Gastrocnemius medialis (tissue), 4 donors: ENCODE results near the gene SGSM2. TPM values are rescaled to one million over a fixed set of nuclear protein-coding genes. Genes with fewer than 3 reads are reported as not detected.

ENCODE experiments used
- ATAC-seq, 2 donors: fragments of 150-250 bp; one replicate each; pipeline ENCODE4 v1.9.1; 2016
- DNase-seq, 2 donors: peaks; one replicate each; pipeline ENCODE4 v3.0.0-alpha.2; 2019
- H3K27ac ChIP-seq, 4 donors: fragments of 200-600 bp; sonication (generic); 1 replicate in 1 of 4; 2 replicates in 3 of 4; pipeline ENCODE4 v1.5.1; 2016 to 2018; ENCODE audit warnings: mild to moderate bottlenecking in 2 of 4, moderate library complexity in 1 of 4
- H3K27me3 ChIP-seq, 3 donors: fragments of 200-600 bp; sonication (generic) in 2 of 3; 1 replicate in 1 of 3; 2 replicates in 2 of 3; pipeline versions ENCODE4 v1.5.1 to v1.6.0; 2016 to 2019; ENCODE audit warnings: mild to moderate bottlenecking in 1 of 3, moderate library complexity in 1 of 3
- H3K36me3 ChIP-seq, 2 donors: fragments of 200-600 bp; sonication (generic) in 1 of 2; one replicate each; pipeline ENCODE4 v1.5.1; 2017 to 2018
- H3K4me1 ChIP-seq, 2 donors: fragments of 200-600 bp; sonication (generic) in 1 of 2; one replicate each; pipeline ENCODE4 v1.5.1; 2016 to 2017; ENCODE audit warnings: mild to moderate bottlenecking in 2 of 2
- H3K4me3 ChIP-seq, 4 donors: fragments of 200-600 bp; sonication (generic) in 3 of 4; 1 replicate in 1 of 4; 2 replicates in 3 of 4; pipeline ENCODE4 v1.5.1; 2016 to 2019; ENCODE audit warnings: mild to moderate bottlenecking in 2 of 4
- H3K9me3 ChIP-seq, 3 donors: fragments of 200-600 bp; sonication (generic) in 2 of 3; 1 replicate in 1 of 3; 2 replicates in 2 of 3; pipeline ENCODE4 v1.5.1; 2016 to 2019
- CTCF ChIP-seq, 5 experiments: fragments of 450-650 bp in 3 of 5; fragments of 200-600 bp in 2 of 5; sonication (generic) in 2 of 5; IDR thresholded peaks in 4 of 5; conservative IDR thresholded peaks in 1 of 5; 1 replicate in 4 of 5; 2 replicates in 1 of 5; pipeline ENCODE4 v1.5.1; 2016 to 2019; ENCODE audit warnings: antibody characterized with exemption in 5 of 5, mild to moderate bottlenecking in 3 of 5, moderate library complexity in 3 of 5
- POLR2A ChIP-seq, 2 donors: fragments of 450-650 bp; IDR thresholded peaks; one replicate each; pipeline ENCODE4 v1.6.1; 2017; ENCODE audit warnings: antibody characterized with exemption in 2 of 2, mild to moderate bottlenecking in 2 of 2, moderate library complexity in 2 of 2
- in situ Hi-C, 4 donors: fragments of 200-750 bp; cut with MboI; loops; one replicate each; pipeline versions ENCODE4 v1.15.0 to v1.8.0; 2017; ENCODE audit warnings: low sequenced_read_pairs in 4 of 4
- intact Hi-C: fragments of 100-400 bp; cut with DNase I; formaldehyde crosslinking; loops from one replicate; pipeline ENCODE4 v1.15.1; 2023; ENCODE audit warnings: low total_unique reads
- total RNA-seq, 4 donors: library from RNA; depleted of rRNA; stranded (reverse); fragments of >200 nt; gene quantifications; one replicate each; pipeline versions ENCODE4 v1.1.0 to v1.2.3, GENCODE V29; 2016

SGSM2 gene
- total RNA-seq, 4 donors from 2014 or later, result 6.1 to 20.1 (median 9.6) TPM

- Histone ChIP-seq H3K9me3 (no peaks in the 10 kb centered on the region), H3K27me3 (no peaks in the 10 kb centered on the region), H3K36me3 (no peaks in the 10 kb centered on the region), H3K27ac (peak overlapping the region; percentile 97 to 99 (median 99)), H3K4me1 (peaks cover 55 to 63% of the 10 kb centered on the region in 2 donors), H3K4me3 (peak overlapping the region; percentile 63 to 89 (median 85))
- in situ Hi-C loops, result loop anchor here in 1 of 4 donors (25.0 kb wide), 1 partner anchor 312 kb away; the partner anchor contains the start of gene CLUH
- ATAC-seq (peak; percentile 40 to 48), DNase-seq (peak; percentile 92 to 97)
- peak in 1 of 5 experiments; percentile 35 for TF ChIP-seq CTCF (IDR thresholded peaks at IDR 0.05 in 4 of 5, conservative IDR thresholded peaks at IDR 0.05 in 1 of 5)
- peak; percentile 96 to 98 for TF ChIP-seq POLR2A (IDR thresholded peaks at IDR 0.05)
- intact Hi-C loops, result loop anchor here (2.0 to 10.0 kb wide), 6 partner anchors 63 to 1965 kb away; partner anchors contain the start of genes CLUH, PAFAH1B1, SGSM2 and TSR1
These were observed 62.5 kb downstream of the SGSM2 start for GRCh38 chr17:2399572-2400473.

- Histone ChIP-seq H3K36me3 (no peaks in the 10 kb centered on the region), H3K9me3 (no peaks in the 10 kb centered on the region), H3K27ac (peak overlapping the region; percentile 97 to 99 (median 99)), H3K4me3 (peak overlapping the region; percentile 63 to 89 (median 85)), H3K4me1 (peaks cover 57 to 63% of the 10 kb centered on the region in 2 donors), H3K27me3 (no peaks in the 10 kb centered on the region)
- no peak for TF ChIP-seq CTCF (IDR thresholded peaks at IDR 0.05 in 4 of 5, conservative IDR thresholded peaks at IDR 0.05 in 1 of 5)
- TF ChIP-seq POLR2A (IDR thresholded peaks at IDR 0.05), result no peak
- in situ Hi-C loops, result loop anchor here in 1 of 4 donors (25.0 kb wide), 1 partner anchor 312 kb away; the partner anchor contains the start of gene CLUH
- intact Hi-C loops, result loop anchor here (2.0 to 10.0 kb wide), 5 partner anchors 63 to 684 kb away; partner anchors contain the start of genes CLUH, PAFAH1B1, SGSM2 and TSR1
- no peak for ATAC-seq
- DNase-seq, result no peak
These were observed 63.2 kb downstream of the SGSM2 start for GRCh38 chr17:2400474-2400866.

DNA sequence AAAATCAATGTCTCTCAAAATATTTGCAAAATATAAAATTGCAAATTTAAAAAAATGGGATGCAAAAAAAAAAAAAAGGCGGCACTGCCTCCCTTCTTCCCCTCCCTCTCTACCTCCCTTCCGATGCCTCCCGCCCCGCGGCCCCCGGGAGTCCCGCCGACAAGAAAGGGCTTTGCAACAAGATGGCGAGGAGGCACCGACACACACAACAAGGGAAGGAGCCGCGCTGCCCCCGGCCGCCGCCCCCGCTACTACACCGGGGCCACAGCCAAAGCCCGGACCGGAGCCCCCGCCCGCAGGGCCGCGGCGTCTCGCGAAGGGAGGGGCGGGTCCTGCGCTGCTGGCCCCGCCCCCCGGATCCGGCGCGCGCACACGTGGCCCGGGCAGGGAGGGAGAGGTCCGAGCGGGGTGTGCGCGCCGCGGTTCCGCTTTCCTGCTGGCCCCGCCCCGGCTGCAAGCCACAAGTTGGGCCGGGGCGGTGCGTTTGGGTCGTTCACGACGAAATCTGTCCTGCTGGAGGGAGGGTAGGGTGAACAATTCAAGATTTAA, 63.6 kb downstream of the SGSM2 start, which contains the start of gene MNT:
Gene MNT (minus strand): TSS at position 184 of the 549 bp plus-strand sequence. CDS start 348 bp downstream, outside the sequence.
- peak within 1 kb of the TSS; percentile 97 to 99 (median 99) for H3K27ac ChIP-seq

More for the DNA sequence above, 63.6 kb downstream of the SGSM2 start, which contains the start of gene MNT:
- Histone ChIP-seq H3K4me3 (peak within 1 kb of the TSS; percentile 63 to 89 (median 85)), H3K27me3 (no peaks in the 10 kb centered on the region), H3K36me3 (no peaks in the 10 kb centered on the region), H3K4me1 (peaks cover 57 to 63% of the 10 kb centered on the region in 2 donors), H3K9me3 (no peaks in the 10 kb centered on the region)
- ATAC-seq (peak; percentile 39 to 40), DNase-seq (peak; percentile 91 to 95)
- in situ Hi-C loops, result loop anchor here in 1 of 4 donors (25.0 kb wide), 1 partner anchor 311 kb away; the partner anchor contains the start of gene CLUH
- intact Hi-C loops, result loop anchor here (1.0 to 10.0 kb wide), 6 partner anchors 9 to 684 kb away; partner anchors contain the start of genes CLUH, PAFAH1B1, SGSM2 and TSR1
- peak; percentile 83 for TF ChIP-seq POLR2A (IDR thresholded peaks at IDR 0.05)
- TF ChIP-seq CTCF (IDR thresholded peaks at IDR 0.05 in 4 of 5, conservative IDR thresholded peaks at IDR 0.05 in 1 of 5), result peak in 3 of 5 experiments; percentile 18 to 24 (median 22)
